ENCODE measurements around the gene DSE.

DSE gene

GRCh38 chr6:116472706-116473105, 102.0 kb downstream of the DSE start:
- H3K9me2 ChIP-seq (replicated peaks; ENCODE audit: insufficient read depth, low read length), result no peaks in the 10 kb centered on the region
- H3K27ac ChIP-seq (ENCODE audit: low read depth, low read length), result no peak overlapping the region
- H3K9ac ChIP-seq (ENCODE audit: low read length), result no peak overlapping the region
- no peak overlapping the region for H3K4me2 ChIP-seq (ENCODE audit: low read depth, low read length, poor library complexity, severe bottlenecking)
- no peaks in the 10 kb centered on the region for H3F3A ChIP-seq (ENCODE audit: insufficient read depth)
- TF ChIP-seq EZH2phosphoT487 (conservative IDR thresholded peaks at IDR 0.05; ENCODE audit: low read length), result no peak
- no peak for TF ChIP-seq CTCF (IDR thresholded peaks at IDR 0.05; ENCODE audit: insufficient read depth, low read length, poor library complexity, severe bottlenecking)
- H3K9me3 ChIP-seq (ENCODE audit: insufficient read depth, low read length), result no peaks in the 10 kb centered on the region
- no peaks in the 10 kb centered on the region for H3K36me3 ChIP-seq (ENCODE audit: low read length)
- H3K79me2 ChIP-seq (ENCODE audit: insufficient read depth, low read length), result no peaks in the 10 kb centered on the region
- H2AFZ ChIP-seq (ENCODE audit: low read depth, low read length, severe bottlenecking), result no peak overlapping the region
- no peak overlapping the region for H3K4me3 ChIP-seq (ENCODE audit: insufficient read depth, low read length, poor library complexity, severe bottlenecking)
- no peaks in the 10 kb centered on the region for H4K20me1 ChIP-seq (ENCODE audit: low read depth, low read length)
- H3K27me3 ChIP-seq (ENCODE audit: low read length), result no peaks in the 10 kb centered on the region

GRCh38 chr6:116475141-116475540, 104.4 kb downstream of the DSE start:
- Histone ChIP-seq H3K36me3 (ENCODE audit: low read length) (no peaks in the 10 kb centered on the region), H3K9me2 (replicated peaks; ENCODE audit: insufficient read depth, low read length) (no peaks in the 10 kb centered on the region), H4K20me1 (ENCODE audit: low read depth, low read length) (no peaks in the 10 kb centered on the region), H3K9me3 (ENCODE audit: insufficient read depth, low read length) (no peaks in the 10 kb centered on the region), H2AFZ (ENCODE audit: low read depth, low read length, severe bottlenecking) (no peak overlapping the region), H3K4me2 (ENCODE audit: low read depth, low read length, poor library complexity, severe bottlenecking) (no peak overlapping the region), H3K27me3 (ENCODE audit: low read length) (no peaks in the 10 kb centered on the region), H3K79me2 (ENCODE audit: insufficient read depth, low read length) (no peaks in the 10 kb centered on the region), H3K9ac (ENCODE audit: low read length) (no peak overlapping the region), H3F3A (ENCODE audit: insufficient read depth) (no peaks in the 10 kb centered on the region), H3K4me3 (ENCODE audit: insufficient read depth, low read length, poor library complexity, severe bottlenecking) (no peak overlapping the region), H3K27ac (ENCODE audit: low read depth, low read length) (no peak overlapping the region)
- TF ChIP-seq EZH2phosphoT487 (conservative IDR thresholded peaks at IDR 0.05; ENCODE audit: low read length) (no peak), CTCF (IDR thresholded peaks at IDR 0.05; ENCODE audit: insufficient read depth, low read length, poor library complexity, severe bottlenecking) (no peak)

- H3K27ac ChIP-seq (ENCODE audit: low read depth, low read length), result no peak overlapping the region
- no peaks in the 10 kb centered on the region for H3K79me2 ChIP-seq (ENCODE audit: insufficient read depth, low read length)
- H3K36me3 ChIP-seq (ENCODE audit: low read length), result no peaks in the 10 kb centered on the region
- H4K20me1 ChIP-seq (ENCODE audit: low read depth, low read length), result no peaks in the 10 kb centered on the region
- no peaks in the 10 kb centered on the region for H3K27me3 ChIP-seq (ENCODE audit: low read length)
- no peaks in the 10 kb centered on the region for H3K9me2 ChIP-seq (replicated peaks; ENCODE audit: insufficient read depth, low read length)
- H3K4me2 ChIP-seq (ENCODE audit: low read depth, low read length, poor library complexity, severe bottlenecking), result no peak overlapping the region
- H2AFZ ChIP-seq (ENCODE audit: low read depth, low read length, severe bottlenecking), result no peak overlapping the region
- H3F3A ChIP-seq (ENCODE audit: insufficient read depth), result no peaks in the 10 kb centered on the region
- no peaks in the 10 kb centered on the region for H3K9me3 ChIP-seq (ENCODE audit: insufficient read depth, low read length)
- no peak overlapping the region for H3K9ac ChIP-seq (ENCODE audit: low read length)
- no peak overlapping the region for H3K4me3 ChIP-seq (ENCODE audit: insufficient read depth, low read length, poor library complexity, severe bottlenecking)
- TF ChIP-seq EZH2phosphoT487 (conservative IDR thresholded peaks at IDR 0.05; ENCODE audit: low read length) (no peak), CTCF (IDR thresholded peaks at IDR 0.05; ENCODE audit: insufficient read depth, low read length, poor library complexity, severe bottlenecking) (no peak)
These were observed 105.4 kb downstream of the DSE start for GRCh38 chr6:116476002-116476678.
